KOPT-K1 (cell line): Measurements from ENCODE around the gene GSE1.
"Not testable (repeated sequence)": the region's sequence is repeated elsewhere in the genome, so short reads cannot be mapped to it uniquely, and the experiment has no call there.

ENCODE experiments used
- H3K27ac ChIP-seq: fragments of 200-600 bp; sonication (generic); 2 replicates; pipeline ENCODE4 v1.5.1; 2016; ENCODE audit warnings: antibody characterized with exemption, mild to moderate bottlenecking, low read depth, low read length; ENCODE audit not compliant: poor library complexity, severe bottlenecking
- H3K36me3 ChIP-seq: fragments of 200-600 bp; sonication (generic); 2 replicates; pipeline ENCODE4 v1.5.1; 2017; ENCODE audit warnings: antibody characterized with exemption, mild to moderate bottlenecking, low read length, moderate library complexity; ENCODE audit not compliant: insufficient read depth
- H3K9me3 ChIP-seq: fragments of 200-600 bp; sonication (generic); 2 replicates; pipeline ENCODE4 v1.5.1; 2017; ENCODE audit warnings: antibody characterized with exemption, low read length, mild to moderate bottlenecking; ENCODE audit not compliant: insufficient read depth, poor library complexity, severe bottlenecking

The GSE1 gene

DNA sequence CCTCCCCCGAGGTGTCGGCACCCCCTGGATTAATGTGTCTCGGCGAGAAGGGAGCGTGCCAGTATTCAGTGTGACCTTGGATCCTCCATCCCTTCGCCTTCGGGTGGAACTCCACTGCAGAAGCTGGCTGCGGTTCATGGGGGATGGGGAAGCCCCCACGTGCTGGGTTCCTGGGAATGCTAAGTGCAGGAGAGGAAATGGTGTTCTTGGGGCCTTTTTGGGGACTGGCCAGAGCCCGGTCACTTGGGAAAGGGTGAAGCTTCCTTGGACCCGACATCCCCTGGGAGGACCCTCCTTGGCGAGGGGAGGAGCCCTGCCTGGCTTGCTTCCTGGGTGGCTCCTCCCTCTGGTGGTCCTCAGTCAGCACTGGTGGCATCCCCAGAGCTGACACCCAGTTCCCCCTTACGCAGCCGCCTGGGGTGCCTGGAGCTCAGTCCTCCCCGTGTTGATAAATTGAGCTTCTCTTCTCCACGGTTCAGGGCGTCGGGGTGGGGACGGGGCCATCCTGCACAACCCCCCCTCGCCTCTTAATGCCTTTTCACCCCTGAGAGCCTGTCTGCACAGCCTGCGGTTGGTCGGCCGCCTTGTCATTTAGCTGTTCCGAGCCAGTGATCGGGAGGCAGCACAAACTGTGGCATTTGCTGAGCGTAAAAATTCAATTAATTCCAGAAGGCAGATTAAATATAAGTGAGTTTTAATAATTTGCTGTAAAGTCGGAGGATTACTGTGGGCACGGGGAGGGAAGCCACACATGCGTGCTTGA lies 30.7 kb upstream of the GSE1 start:
- no peaks in the 10 kb centered on the region for H3K36me3 ChIP-seq
- H3K9me3 ChIP-seq, result no peaks in the 10 kb centered on the region
- no peak overlapping the region for H3K27ac ChIP-seq

- Histone ChIP-seq H3K36me3 (no peaks in the 10 kb centered on the region), H3K9me3 (no peaks in the 10 kb centered on the region), H3K27ac (no peak overlapping the region)
Measured at GRCh38 chr16:85583491-85584181, 29.5 kb upstream of the GSE1 start.

DNA sequence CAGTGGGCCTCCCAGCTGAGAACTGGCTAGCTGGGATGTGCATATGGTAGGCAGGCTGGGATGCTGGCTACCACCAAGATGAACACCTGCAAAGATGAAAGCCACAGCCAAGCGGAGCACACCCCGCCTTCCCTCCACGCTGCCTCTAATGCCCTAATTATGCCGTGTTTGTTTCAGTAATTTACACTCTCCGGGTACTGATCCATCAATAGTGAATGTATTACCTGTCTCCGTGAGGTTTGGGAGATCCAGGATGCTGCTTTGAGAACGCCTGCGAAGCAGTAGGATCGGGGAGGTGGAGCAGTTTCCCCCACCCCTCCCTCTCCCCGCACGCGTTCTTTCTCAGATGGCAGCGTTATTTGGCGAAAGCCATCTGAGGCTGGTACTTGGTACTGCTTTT lies 28.9 kb upstream of the GSE1 start:
- Histone ChIP-seq H3K36me3 (no peaks in the 10 kb centered on the region), H3K9me3 (no peaks in the 10 kb centered on the region), H3K27ac (no peak overlapping the region)

DNA sequence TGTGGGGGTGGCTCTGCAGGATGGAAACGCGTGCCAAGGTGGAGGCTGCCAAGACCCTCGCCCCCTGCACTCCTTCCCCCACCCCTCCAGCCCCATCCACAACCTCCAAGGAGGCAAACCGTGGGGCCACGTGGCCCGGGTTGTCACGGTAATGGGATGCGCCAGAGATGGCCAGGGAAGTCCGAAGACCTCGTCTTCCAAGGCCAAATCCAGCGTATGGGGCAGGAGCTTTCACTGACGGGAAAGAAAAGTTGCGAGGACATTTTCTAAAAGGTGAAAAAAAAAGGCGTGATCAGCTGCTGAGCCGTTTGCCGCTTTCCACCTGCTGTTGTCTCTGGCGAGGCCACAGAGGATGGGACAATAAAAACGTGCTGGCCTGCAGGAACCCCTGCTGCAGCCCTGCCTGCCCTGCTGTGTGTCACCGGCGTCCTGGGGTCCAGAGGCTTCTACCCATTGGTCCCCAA lies 28.3 kb upstream of the GSE1 start:
- no peaks in the 10 kb centered on the region for H3K36me3 ChIP-seq
- H3K27ac ChIP-seq, result no peak overlapping the region
- H3K9me3 ChIP-seq, result no peaks in the 10 kb centered on the region

DNA sequence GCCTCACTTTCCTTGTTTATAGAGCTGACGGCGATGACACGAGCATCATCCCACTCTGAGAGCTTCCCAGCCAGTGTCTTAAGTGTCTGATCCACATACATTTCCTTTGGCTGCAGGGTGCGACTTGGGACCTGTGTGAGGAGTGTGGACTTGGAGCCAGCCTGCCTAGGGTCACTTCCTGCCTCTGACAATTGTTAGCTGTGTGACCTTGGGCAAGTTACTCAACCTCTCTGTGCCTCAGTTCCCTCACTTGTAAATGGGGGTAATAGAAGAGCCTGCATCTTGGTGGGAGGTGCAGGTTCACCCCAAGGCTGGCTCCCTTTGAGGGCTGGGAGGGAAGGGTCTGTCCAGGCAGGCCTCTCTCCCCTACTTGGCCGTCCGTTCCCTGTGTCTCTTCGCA lies 27.4 kb upstream of the GSE1 start:
- Histone ChIP-seq H3K27ac (no peak overlapping the region), H3K9me3 (no peaks in the 10 kb centered on the region), H3K36me3 (no peaks in the 10 kb centered on the region)

GRCh38 chr16:85586380-85587104 lies 26.6 kb upstream of the GSE1 start:
- Histone ChIP-seq H3K27ac (no peak overlapping the region), H3K36me3 (no peaks in the 10 kb centered on the region), H3K9me3 (no peaks in the 10 kb centered on the region)

- Histone ChIP-seq H3K27ac (no peak overlapping the region), H3K9me3 (no peaks in the 10 kb centered on the region), H3K36me3 (no peaks in the 10 kb centered on the region)
Measured at GRCh38 chr16:85587762-85588556, 25.2 kb upstream of the GSE1 start.

- Histone ChIP-seq H3K36me3 (no peaks in the 10 kb centered on the region), H3K27ac (no peak overlapping the region), H3K9me3 (no peaks in the 10 kb centered on the region)
Measured at GRCh38 chr16:85588562-85589503, 24.3 kb upstream of the GSE1 start.

GRCh38 chr16:85589688-85590505 lies 23.2 kb upstream of the GSE1 start:
- H3K27ac ChIP-seq, result no peak overlapping the region
- no peaks in the 10 kb centered on the region for H3K36me3 ChIP-seq
- H3K9me3 ChIP-seq, result no peaks in the 10 kb centered on the region

- Histone ChIP-seq H3K9me3 (no peaks in the 10 kb centered on the region), H3K27ac (no peak overlapping the region), H3K36me3 (no peaks in the 10 kb centered on the region)
Measured at GRCh38 chr16:85590506-85590832, 22.7 kb upstream of the GSE1 start.

GRCh38 chr16:85591381-85591780 lies 21.7 kb upstream of the GSE1 start:
- Histone ChIP-seq H3K27ac (no peak overlapping the region), H3K9me3 (no peaks in the 10 kb centered on the region), H3K36me3 (no peaks in the 10 kb centered on the region)

- H3K27ac ChIP-seq, H3K36me3 ChIP-seq, H3K9me3 ChIP-seq: not testable (repeated sequence)
Measured at GRCh38 chr16:85592277-85592676, 20.8 kb upstream of the GSE1 start.

- H3K27ac ChIP-seq, result no peak overlapping the region
- no peaks in the 10 kb centered on the region for H3K36me3 ChIP-seq
- no peaks in the 10 kb centered on the region for H3K9me3 ChIP-seq
Measured at GRCh38 chr16:85592700-85593493, 20.2 kb upstream of the GSE1 start.
